ENCODE measurements around the gene SLC5A9. TPM values are rescaled to one million over a fixed set of nuclear protein-coding genes. Genes with fewer than 3 reads are reported as not detected.

SLC5A9 gene
- total and polyA plus RNA-seq, 10 of the 15 experiments (the other 5 are each of a cell fraction or from before 2014, with no cell fraction given), result 0.03 TPM; not detected in 9

GRCh38 chr1:48194801-48195200, 27.7 kb upstream of the SLC5A9 start:
- H3K27ac ChIP-seq (ENCODE audit: control insufficient read depth, insufficient read depth), result no peak overlapping the region
- H3K27me3 ChIP-seq (replicated peaks in 1 of 2; ENCODE audit: control insufficient read depth in 2 of 2, insufficient read depth in 2 of 2, low read length in 1 of 2), result no peaks in the 10 kb centered on the region
- no peak overlapping the region for H2AFZ ChIP-seq (ENCODE audit: control insufficient read depth, low read depth, low read length)
- ChIA-PET POLR2A (no interaction called here), CTCF (no interaction called here), SMC1A (ENCODE audit: uncharacterized antibody, unreplicated experiment) (interaction anchor here (1.0 kb wide), 1 partner anchor 86 kb away, joined by 4 read pairs; no protein-coding TSS in a partner anchor), RAD21 (ENCODE audit: unreplicated experiment) (no interaction called here)
- no peak for ATAC-seq
- H3K79me2 ChIP-seq (ENCODE audit: control insufficient read depth, insufficient read depth, low read length), result no peaks in the 10 kb centered on the region
- in situ Hi-C loops (cut with MboI) (loop anchor here (5.0 kb wide), 1 partner anchor 102 kb away; no protein-coding TSS in a partner anchor), intact Hi-C loops (cut with micrococcal nuclease; ENCODE audit: unreplicated experiment) (no loop called here)
- H3K4me3 ChIP-seq, result no peak overlapping the region
- H3K36me3 ChIP-seq (ENCODE audit: control insufficient read depth in 2 of 2, insufficient read depth in 2 of 2, low read length in 1 of 2), result no peaks in the 10 kb centered on the region
- H3K9ac ChIP-seq (ENCODE audit: control insufficient read depth, insufficient read depth, low read length), result no peak overlapping the region
- H4K20me1 ChIP-seq (ENCODE audit: control insufficient read depth, insufficient read depth), result no peaks in the 10 kb centered on the region
- TF ChIP-seq POLR2AphosphoS2 (IDR thresholded peaks at IDR 0.05; ENCODE audit: low read depth, low read length), result no peak
- TF ChIP-seq ATF3 (IDR thresholded peaks at IDR 0.05; ENCODE audit: borderline replicate concordance, extremely low read depth, low read depth, low read length), result no peak
- TF ChIP-seq CBX5 (IDR thresholded peaks at IDR 0.05; ENCODE audit: low read depth), result no peak
- no peak for TF ChIP-seq SRF (IDR thresholded peaks at IDR 0.05; ENCODE audit: low read depth in 2 of 2, low read length in 2 of 2)
- TF ChIP-seq POLR2A (IDR thresholded peaks at IDR 0.05; ENCODE audit: low read depth, low read length), result no peak
- no peak for TF ChIP-seq SREBF2 (IDR thresholded peaks at IDR 0.05; ENCODE audit: low read length)
- BruUV-seq (replicated peaks), result no TSS peak
- H3K9me3 ChIP-seq (replicated peaks; ENCODE audit: control insufficient read depth, insufficient read depth, low read length), result no peaks in the 10 kb centered on the region
- 0% methylated on average over 2 of the region's 2 CpGs for WGBS (ENCODE audit: insufficient coverage, insufficient replicate concordance, low lambda C conversion rate, missing lambda C conversion rate)
- H3K4me2 ChIP-seq (ENCODE audit: control insufficient read depth, insufficient read depth), result no peak overlapping the region
- no peak for DNase-seq (ENCODE audit: low read depth, low spot score)
- H3K4me1 ChIP-seq (ENCODE audit: control insufficient read depth, insufficient read depth, low read length), result no peaks in the 10 kb centered on the region
- FAIRE-seq, result no peak

GRCh38 chr1:48196237-48196636, 26.3 kb upstream of the SLC5A9 start:
- POLR2A ChIA-PET, result no interaction called here
- in situ Hi-C loops (cut with MboI) (loop anchor here (5.0 kb wide), 1 partner anchor 104 kb away; no protein-coding TSS in a partner anchor), intact Hi-C loops (cut with micrococcal nuclease; ENCODE audit: unreplicated experiment) (no loop called here)
- no peaks in the 10 kb centered on the region for H3K36me3 ChIP-seq (ENCODE audit: control insufficient read depth in 2 of 2, insufficient read depth in 2 of 2, low read length in 1 of 2)
- no peak overlapping the region for H3K4me3 ChIP-seq
- no peak for ATAC-seq
- H3K9ac ChIP-seq (ENCODE audit: control insufficient read depth, insufficient read depth, low read length), result no peak overlapping the region
- SMC1A ChIA-PET (ENCODE audit: uncharacterized antibody, unreplicated experiment), result interaction anchor here (0.9 to 1.2 kb wide), 3 partner anchors 9 to 86 kb away, joined by 3 to 5 read pairs (median 4); no protein-coding TSS in a partner anchor
- RAD21 ChIA-PET (ENCODE audit: unreplicated experiment), result no interaction called here
- no peak overlapping the region for H2AFZ ChIP-seq (ENCODE audit: control insufficient read depth, low read depth, low read length)
- H3K79me2 ChIP-seq (ENCODE audit: control insufficient read depth, insufficient read depth, low read length), result no peaks in the 10 kb centered on the region
- no peaks in the 10 kb centered on the region for H3K4me1 ChIP-seq (ENCODE audit: control insufficient read depth, insufficient read depth, low read length)
- no peak overlapping the region for H3K27ac ChIP-seq (ENCODE audit: control insufficient read depth, insufficient read depth)
- no CpG with 5 or more reads among the region's 7 CpGs for WGBS (ENCODE audit: insufficient coverage, insufficient replicate concordance, low lambda C conversion rate, missing lambda C conversion rate)
- no peaks in the 10 kb centered on the region for H3K9me3 ChIP-seq (replicated peaks; ENCODE audit: control insufficient read depth, insufficient read depth, low read length)
- no peak overlapping the region for H3K4me2 ChIP-seq (ENCODE audit: control insufficient read depth, insufficient read depth)
- no peak for FAIRE-seq
- no peaks in the 10 kb centered on the region for H4K20me1 ChIP-seq (ENCODE audit: control insufficient read depth, insufficient read depth)
- DNase-seq (ENCODE audit: low read depth, low spot score), result no peak
- no TSS peak for BruUV-seq (replicated peaks)
- CTCF ChIA-PET, result interaction anchor here (1.5 to 2.3 kb wide), 2 partner anchors 9 to 86 kb away, joined by 4 to 13 read pairs; no protein-coding TSS in a partner anchor
- H3K27me3 ChIP-seq (replicated peaks in 1 of 2; ENCODE audit: control insufficient read depth in 2 of 2, insufficient read depth in 2 of 2, low read length in 1 of 2), result no peaks in the 10 kb centered on the region
- TF ChIP-seq POLR2AphosphoS2 (IDR thresholded peaks at IDR 0.05; ENCODE audit: low read depth, low read length) (no peak), CHD1 (IDR thresholded peaks at IDR 0.05; ENCODE audit: low read depth, low read length) (no peak), POU2F2 (IDR thresholded peaks at IDR 0.05; ENCODE audit: borderline replicate concordance, low read depth, low read length) (no peak), ZNF274 (IDR thresholded peaks at IDR 0.05; ENCODE audit: insufficient read depth, insufficient read length) (no peak), PRDM15 (CRISPR knock-in tag; IDR thresholded peaks at IDR 0.05) (no peak), NFIC (IDR thresholded peaks at IDR 0.05; ENCODE audit: low read depth, low read length) (no peak), DPF2 (IDR thresholded peaks at IDR 0.05) (no peak), USF2 (IDR thresholded peaks at IDR 0.05; ENCODE audit: borderline replicate concordance, low read depth, low read length) (no peak), MXI1 (IDR thresholded peaks at IDR 0.05; ENCODE audit: low read depth, low read length) (no peak)
